ENCODE measurements around the gene ACER2. TPM values are rescaled to one million over a fixed set of nuclear protein-coding genes. Genes with fewer than 3 reads are reported as not detected.
"Not testable (repeated sequence)": the region's sequence is repeated elsewhere in the genome, so short reads cannot be mapped to it uniquely, and the experiment has no call there.

ACER2 gene
- total RNA-seq, 4 donors from 2014 or later = 10.4 to 38.1 (median 20.9) TPM

DNA sequence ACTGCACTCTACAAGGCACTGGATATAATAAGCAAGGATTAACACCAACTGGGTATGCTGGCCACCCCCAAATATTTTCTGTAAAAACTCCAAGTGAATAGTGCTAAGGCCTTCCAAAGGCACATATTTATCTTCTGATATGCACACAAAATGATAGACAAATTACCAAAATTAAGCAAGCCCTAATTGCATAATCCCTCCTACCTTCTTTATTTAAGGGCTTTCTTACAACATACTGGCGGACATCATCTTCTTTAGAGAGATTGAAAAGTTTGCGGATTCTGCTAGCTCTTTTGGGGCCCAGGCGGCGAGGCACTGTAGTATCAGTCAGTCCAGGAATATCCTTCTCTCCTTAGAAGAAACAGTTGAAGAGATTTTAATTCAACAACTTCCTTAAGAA, 30.6 kb upstream of the ACER2 start:
- DNase-seq (ENCODE audit: low spot score) (no peak), ATAC-seq (ENCODE audit: low FRiP score) (peak; percentile 24)
- TF ChIP-seq, protein P1, sequence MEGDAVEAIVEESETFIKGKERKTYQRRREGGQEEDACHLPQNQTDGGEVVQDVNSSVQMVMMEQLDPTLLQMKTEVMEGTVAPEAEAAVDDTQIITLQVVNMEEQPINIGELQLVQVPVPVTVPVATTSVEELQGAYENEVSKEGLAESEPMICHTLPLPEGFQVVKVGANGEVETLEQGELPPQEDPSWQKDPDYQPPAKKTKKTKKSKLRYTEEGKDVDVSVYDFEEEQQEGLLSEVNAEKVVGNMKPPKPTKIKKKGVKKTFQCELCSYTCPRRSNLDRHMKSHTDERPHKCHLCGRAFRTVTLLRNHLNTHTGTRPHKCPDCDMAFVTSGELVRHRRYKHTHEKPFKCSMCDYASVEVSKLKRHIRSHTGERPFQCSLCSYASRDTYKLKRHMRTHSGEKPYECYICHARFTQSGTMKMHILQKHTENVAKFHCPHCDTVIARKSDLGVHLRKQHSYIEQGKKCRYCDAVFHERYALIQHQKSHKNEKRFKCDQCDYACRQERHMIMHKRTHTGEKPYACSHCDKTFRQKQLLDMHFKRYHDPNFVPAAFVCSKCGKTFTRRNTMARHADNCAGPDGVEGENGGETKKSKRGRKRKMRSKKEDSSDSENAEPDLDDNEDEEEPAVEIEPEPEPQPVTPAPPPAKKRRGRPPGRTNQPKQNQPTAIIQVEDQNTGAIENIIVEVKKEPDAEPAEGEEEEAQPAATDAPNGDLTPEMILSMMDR (IDR thresholded peaks at IDR 0.05) = no peak

DNA sequence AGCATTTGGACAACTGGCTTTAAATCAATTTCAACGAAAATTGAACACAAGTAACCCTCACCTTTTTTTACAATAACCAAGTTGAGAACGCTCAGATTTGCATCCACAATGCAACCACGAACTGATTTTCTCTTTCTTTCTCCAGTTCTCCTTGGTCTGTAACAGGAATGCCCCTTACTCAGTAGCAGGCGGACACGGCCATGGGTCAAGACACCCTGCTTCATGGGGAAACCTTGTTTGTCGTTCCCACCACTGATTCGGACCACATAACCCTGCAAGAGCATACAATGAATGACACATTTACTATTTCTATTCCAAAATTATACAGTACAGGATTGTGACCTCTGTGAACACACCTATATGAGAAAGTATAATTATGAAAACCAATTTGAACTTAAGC, 30.2 kb upstream of the ACER2 start:
- ATAC-seq (ENCODE audit: low FRiP score) (no peak), DNase-seq (ENCODE audit: low spot score) (no peak)
- TF ChIP-seq, protein P1 (IDR thresholded peaks at IDR 0.05) = no peak

DNA sequence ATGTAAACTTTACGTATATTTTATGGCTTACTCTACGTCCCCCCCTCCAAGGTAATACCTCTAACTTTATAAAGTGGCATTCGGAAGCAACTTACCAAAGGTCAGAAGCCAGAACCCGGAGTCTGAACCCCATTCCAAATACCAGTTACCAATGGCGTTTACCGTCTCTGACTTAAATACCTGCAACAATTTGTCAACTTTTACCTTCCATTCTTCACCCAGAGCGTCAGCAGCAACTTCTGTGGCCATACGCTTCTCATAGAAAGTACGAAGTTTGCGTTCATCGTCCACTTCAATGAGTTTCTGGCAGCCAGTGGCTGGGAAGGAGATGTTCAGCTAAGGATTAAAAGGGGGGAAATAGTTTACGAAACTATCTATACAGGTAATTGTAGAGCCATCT, 29.5 kb upstream of the ACER2 start:
- DNase-seq (ENCODE audit: low spot score) (no peak), ATAC-seq (ENCODE audit: low FRiP score) (no peak)
- TF ChIP-seq, protein P1 (IDR thresholded peaks at IDR 0.05) = no peak

DNA sequence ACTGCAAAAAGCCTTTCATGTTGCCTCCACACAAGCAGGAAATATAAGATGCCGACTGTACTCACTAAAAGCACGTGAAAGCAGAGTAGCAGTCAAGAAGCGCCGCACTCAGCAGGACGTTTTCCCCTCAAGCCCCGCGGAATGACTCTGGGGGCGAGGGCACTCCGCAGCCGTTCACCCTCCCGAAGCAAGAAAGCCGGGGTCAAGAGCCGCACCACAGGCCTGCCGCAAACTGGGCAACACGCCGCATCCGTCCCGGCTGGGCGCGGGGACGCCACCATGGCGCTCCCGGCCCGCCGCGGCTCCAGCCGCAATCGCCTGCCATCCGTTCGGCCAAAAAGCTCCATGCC, 29.1 kb upstream of the ACER2 start:
- ATAC-seq (ENCODE audit: low FRiP score) (peak; percentile 51), DNase-seq (ENCODE audit: low spot score) (no peak)
- TF ChIP-seq, protein P1 (IDR thresholded peaks at IDR 0.05) = no peak

DNA sequence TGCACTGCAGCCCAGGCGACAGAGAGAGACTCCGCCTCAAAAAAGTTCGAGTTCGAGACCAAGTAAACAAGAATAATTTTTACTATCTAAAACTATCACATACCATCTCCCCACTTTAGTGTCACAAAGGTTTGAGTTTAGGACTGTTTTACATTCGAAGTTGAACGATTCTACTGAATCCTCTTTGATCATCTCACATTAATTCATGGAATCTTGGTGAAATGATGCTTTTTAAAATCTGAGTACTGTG, 28.1 kb upstream of the ACER2 start:
- TF ChIP-seq, protein P1 (IDR thresholded peaks at IDR 0.05) = no peak
- ATAC-seq (ENCODE audit: low FRiP score) (no peak), DNase-seq (ENCODE audit: low spot score) (no peak)

DNA sequence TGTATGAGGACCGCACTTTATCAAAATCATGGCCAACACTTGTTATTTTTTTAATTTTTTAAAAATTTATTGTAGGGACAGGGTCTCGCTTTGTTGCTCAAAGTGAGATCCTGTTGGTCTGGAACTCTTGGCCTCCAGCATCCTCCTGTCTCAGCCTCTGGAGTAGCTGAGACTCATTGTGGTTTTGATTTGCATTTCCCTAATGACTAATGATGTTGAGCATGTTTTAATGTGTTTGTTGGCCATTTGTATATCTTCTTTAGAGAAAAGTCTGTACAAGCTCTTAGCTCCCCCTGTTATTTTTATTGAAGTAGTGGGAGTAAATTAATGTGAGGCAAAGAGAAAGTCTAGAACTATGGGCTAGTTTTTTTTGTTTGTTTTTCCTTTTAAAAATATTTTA, 27.2 kb upstream of the ACER2 start:
- ATAC-seq (ENCODE audit: low FRiP score) (no peak), DNase-seq (ENCODE audit: low spot score) (no peak)
- TF ChIP-seq, protein P1 (IDR thresholded peaks at IDR 0.05) = no peak

DNA sequence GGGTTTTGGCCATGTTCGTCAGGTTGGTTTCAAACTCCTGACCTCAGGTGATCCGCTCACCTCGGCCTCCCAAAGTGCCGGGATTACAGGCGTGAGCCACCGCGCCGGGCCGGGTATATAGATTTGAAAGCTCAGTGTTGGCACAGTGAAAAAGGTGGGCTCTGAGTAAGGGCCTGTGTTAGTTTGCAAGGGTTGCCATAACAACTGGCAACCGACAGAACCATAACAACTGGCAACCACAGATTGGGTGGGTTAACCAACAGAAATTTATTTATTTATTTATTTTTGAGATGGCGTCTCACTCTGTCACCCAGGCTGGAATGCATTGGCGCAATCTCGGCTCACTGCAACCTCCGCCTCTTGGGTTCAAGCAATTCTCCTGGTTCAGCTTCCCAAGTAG, 23.6 kb upstream of the ACER2 start:
- not testable (repeated sequence) for DNase-seq (ENCODE audit: low spot score)

DNA sequence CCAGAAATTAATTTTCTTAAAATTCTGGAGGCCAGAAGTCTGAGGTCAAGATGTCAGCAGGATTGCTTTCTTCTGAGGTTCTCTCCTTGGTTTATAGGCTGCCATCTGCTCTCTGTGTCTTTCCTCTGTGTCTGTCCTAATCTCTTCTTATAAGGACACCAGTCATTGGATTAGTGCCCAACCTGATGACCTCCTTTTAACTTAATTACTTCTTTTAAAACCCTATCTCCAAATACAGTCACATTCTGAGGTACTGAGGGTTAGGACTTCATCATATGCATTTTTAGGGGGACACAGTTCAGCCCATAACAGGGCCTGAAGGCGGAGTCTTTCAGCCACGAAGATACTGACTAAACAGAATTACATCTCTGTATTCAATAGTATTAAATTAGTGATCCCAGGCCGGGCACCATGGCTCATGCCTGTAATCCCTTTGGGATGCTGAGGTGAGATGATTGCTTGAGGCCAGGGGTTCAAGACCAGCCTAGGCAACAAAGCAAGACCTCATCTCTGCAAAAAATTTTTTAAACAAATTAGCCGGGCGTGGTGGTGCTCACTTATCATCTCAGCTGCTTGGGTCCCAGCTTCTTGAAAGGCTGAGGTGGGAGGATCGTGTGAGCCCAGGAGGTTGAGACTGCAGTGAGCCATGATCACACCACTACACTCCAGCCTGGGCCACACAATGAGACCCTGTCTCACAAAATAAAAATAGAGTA, 22.9 kb upstream of the ACER2 start:
- DNase-seq (ENCODE audit: low spot score) (no peak), ATAC-seq (ENCODE audit: low FRiP score) (no peak)
- TF ChIP-seq, protein P1 (IDR thresholded peaks at IDR 0.05) = no peak

More for the DNA sequence above, 23.6 kb upstream of the ACER2 start:
- ATAC-seq (ENCODE audit: low FRiP score) = not testable (repeated sequence)

Data from omental fat pad (tissue), 4 donors.